ENCODE data around the gene CACUL1.

The CACUL1 gene

GRCh38 chr10:118669835-118670234 lies 84.9 kb downstream of the CACUL1 start:
- DNase-seq: no peak
- H3K4me3 ChIP-seq (ENCODE audit: low read depth, low read length): no peak overlapping the region
- H3K18ac ChIP-seq (ENCODE audit: low read length): no peak overlapping the region
- WGBS (ENCODE audit: extremely low coverage, insufficient coverage, insufficient read length): no CpG with 5 or more reads among the region's 3 CpGs
- no peak overlapping the region for H3K27ac ChIP-seq (ENCODE audit: low read depth, low read length)
- H2BK120ac ChIP-seq (ENCODE audit: insufficient read depth, low read length, poor library complexity): no peak overlapping the region
- H3K4me1 ChIP-seq (ENCODE audit: control insufficient read depth in 1 of 2, insufficient read depth in 2 of 2, low read length in 2 of 2): no peaks in the 10 kb centered on the region
- H3K23ac ChIP-seq (ENCODE audit: low read length): no peak overlapping the region
- peaks cover 1% of the 10 kb centered on the region for H3K79me2 ChIP-seq (ENCODE audit: control insufficient read depth, insufficient read depth, low read length, poor library complexity)
- no peaks in the 10 kb centered on the region for H3K79me1 ChIP-seq (ENCODE audit: low read length)
- H3K9ac ChIP-seq (ENCODE audit: low read length): no peak overlapping the region
- no peak overlapping the region for H2AFZ ChIP-seq (ENCODE audit: insufficient read depth, low read length, poor library complexity)
- H2AK5ac ChIP-seq (ENCODE audit: low read length): no peak overlapping the region
- no peak overlapping the region for H2BK12ac ChIP-seq (ENCODE audit: low read length)
- no peak overlapping the region for H4K12ac ChIP-seq (ENCODE audit: low read depth, low read length)
- H2BK5ac ChIP-seq (ENCODE audit: low read depth, low read length, poor library complexity): no peak overlapping the region
- peaks cover 5 to 18% of the 10 kb centered on the region in 2 experiments for H3K36me3 ChIP-seq (ENCODE audit: control insufficient read depth in 1 of 2, insufficient read depth in 2 of 2, low read length in 2 of 2)
- no peak overlapping the region for H4K8ac ChIP-seq (ENCODE audit: low read depth, low read length)
- H3K9me3 ChIP-seq (ENCODE audit: insufficient read depth, low read depth, low read length): no peaks in the 10 kb centered on the region
- H3K14ac ChIP-seq (ENCODE audit: low read length): no peak overlapping the region
- H3K4me2 ChIP-seq (ENCODE audit: low read length): no peak overlapping the region
- no peak overlapping the region for H4K91ac ChIP-seq (ENCODE audit: low read depth, low read length)
- no peaks in the 10 kb centered on the region for H3K27me3 ChIP-seq (ENCODE audit: insufficient read depth, low read length)
- H3K4ac ChIP-seq (ENCODE audit: low read depth, low read length): no peak overlapping the region

- Histone ChIP-seq H4K12ac (ENCODE audit: low read depth, low read length) (no peak overlapping the region), H4K8ac (ENCODE audit: low read depth, low read length) (no peak overlapping the region), H3K9ac (ENCODE audit: low read length) (no peak overlapping the region), H2BK5ac (ENCODE audit: low read depth, low read length, poor library complexity) (no peak overlapping the region), H2AK5ac (ENCODE audit: low read length) (no peak overlapping the region), H3K4ac (ENCODE audit: low read depth, low read length) (no peak overlapping the region), H3K9me3 (ENCODE audit: insufficient read depth, low read depth, low read length) (no peaks in the 10 kb centered on the region), H3K23ac (ENCODE audit: low read length) (no peak overlapping the region), H3K27me3 (ENCODE audit: insufficient read depth, low read length) (no peaks in the 10 kb centered on the region), H3K4me2 (ENCODE audit: low read length) (no peak overlapping the region), H3K18ac (ENCODE audit: low read length) (no peak overlapping the region), H3K4me3 (ENCODE audit: low read depth, low read length) (no peak overlapping the region), H3K79me1 (ENCODE audit: low read length) (no peaks in the 10 kb centered on the region), H4K91ac (ENCODE audit: low read depth, low read length) (no peak overlapping the region), H3K36me3 (ENCODE audit: control insufficient read depth in 1 of 2, insufficient read depth in 2 of 2, low read length in 2 of 2) (peaks cover 3 to 14% of the 10 kb centered on the region in 2 experiments), H3K27ac (ENCODE audit: low read depth, low read length) (no peak overlapping the region), H2BK12ac (ENCODE audit: low read length) (no peak overlapping the region), H2BK120ac (ENCODE audit: insufficient read depth, low read length, poor library complexity) (no peak overlapping the region), H3K4me1 (ENCODE audit: control insufficient read depth in 1 of 2, insufficient read depth in 2 of 2, low read length in 2 of 2) (no peaks in the 10 kb centered on the region), H3K79me2 (ENCODE audit: control insufficient read depth, insufficient read depth, low read length, poor library complexity) (peaks cover 1% of the 10 kb centered on the region), H3K14ac (ENCODE audit: low read length) (no peak overlapping the region), H2AFZ (ENCODE audit: insufficient read depth, low read length, poor library complexity) (no peak overlapping the region)
- no peak for DNase-seq
- no CpG with 5 or more reads among the region's 20 CpGs for WGBS (ENCODE audit: extremely low coverage, insufficient coverage, insufficient read length)
Observed at GRCh38 chr10:118669020-118669791, 85.6 kb downstream of the CACUL1 start.

DNA sequence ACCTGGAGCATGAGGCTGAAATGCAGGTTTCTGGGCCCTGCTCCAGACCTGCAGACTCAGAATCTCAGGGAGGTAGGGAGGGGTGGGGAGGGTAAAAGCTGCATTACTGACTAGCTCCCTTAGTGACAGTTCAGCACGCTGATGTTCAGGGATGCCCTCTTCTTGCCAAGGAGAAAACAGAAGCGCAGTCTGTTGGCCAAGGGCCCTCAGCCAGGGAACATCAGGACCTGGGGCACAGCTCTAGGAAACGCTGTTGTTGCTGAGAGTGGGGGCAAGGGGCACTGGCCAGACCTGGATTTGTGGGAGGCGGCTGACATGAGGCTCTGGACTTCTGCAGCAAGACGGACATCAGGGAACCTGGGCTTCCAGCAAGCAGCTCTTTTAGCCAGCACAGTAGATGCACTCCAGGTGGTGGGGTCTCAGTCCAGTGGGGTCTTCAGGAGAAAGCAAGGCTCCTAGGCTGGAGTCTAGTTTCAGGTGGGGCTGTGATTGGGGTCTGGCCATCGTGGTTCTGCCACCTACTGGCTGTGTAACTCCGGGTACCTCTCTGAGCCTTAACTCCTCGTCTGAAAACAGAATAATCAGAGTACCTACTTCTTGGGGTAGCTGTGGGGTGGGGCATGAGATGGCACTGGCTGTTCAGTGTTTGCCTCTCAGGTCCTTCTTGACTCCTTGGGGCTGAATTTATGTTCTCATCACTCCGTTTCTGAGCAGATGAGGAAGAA lies 86.4 kb downstream of the CACUL1 start:
- Histone ChIP-seq H3K4me2 (ENCODE audit: low read length) (no peak overlapping the region), H3K27ac (ENCODE audit: low read depth, low read length) (no peak overlapping the region), H3K9me3 (ENCODE audit: insufficient read depth, low read depth, low read length) (no peaks in the 10 kb centered on the region), H3K4me3 (ENCODE audit: low read depth, low read length) (no peak overlapping the region), H4K12ac (ENCODE audit: low read depth, low read length) (no peak overlapping the region), H2AFZ (ENCODE audit: insufficient read depth, low read length, poor library complexity) (no peak overlapping the region), H3K14ac (ENCODE audit: low read length) (no peak overlapping the region), H2BK5ac (ENCODE audit: low read depth, low read length, poor library complexity) (no peak overlapping the region), H3K27me3 (ENCODE audit: insufficient read depth, low read length) (no peaks in the 10 kb centered on the region), H3K79me1 (ENCODE audit: low read length) (no peaks in the 10 kb centered on the region), H2BK120ac (ENCODE audit: insufficient read depth, low read length, poor library complexity) (no peak overlapping the region), H4K91ac (ENCODE audit: low read depth, low read length) (no peak overlapping the region), H3K18ac (ENCODE audit: low read length) (no peak overlapping the region), H3K79me2 (ENCODE audit: control insufficient read depth, insufficient read depth, low read length, poor library complexity) (peaks cover 1% of the 10 kb centered on the region), H2AK5ac (ENCODE audit: low read length) (no peak overlapping the region), H4K8ac (ENCODE audit: low read depth, low read length) (no peak overlapping the region), H3K36me3 (ENCODE audit: control insufficient read depth in 1 of 2, insufficient read depth in 2 of 2, low read length in 2 of 2) (peaks cover 3 to 8% of the 10 kb centered on the region in 2 experiments), H3K4me1 (ENCODE audit: control insufficient read depth in 1 of 2, insufficient read depth in 2 of 2, low read length in 2 of 2) (no peaks in the 10 kb centered on the region), H3K4ac (ENCODE audit: low read depth, low read length) (no peak overlapping the region), H2BK12ac (ENCODE audit: low read length) (no peak overlapping the region), H3K9ac (ENCODE audit: low read length) (no peak overlapping the region), H3K23ac (ENCODE audit: low read length) (no peak overlapping the region)
- DNase-seq: no peak
- no CpG with 5 or more reads among the region's 9 CpGs for WGBS (ENCODE audit: extremely low coverage, insufficient coverage, insufficient read length)

DNA sequence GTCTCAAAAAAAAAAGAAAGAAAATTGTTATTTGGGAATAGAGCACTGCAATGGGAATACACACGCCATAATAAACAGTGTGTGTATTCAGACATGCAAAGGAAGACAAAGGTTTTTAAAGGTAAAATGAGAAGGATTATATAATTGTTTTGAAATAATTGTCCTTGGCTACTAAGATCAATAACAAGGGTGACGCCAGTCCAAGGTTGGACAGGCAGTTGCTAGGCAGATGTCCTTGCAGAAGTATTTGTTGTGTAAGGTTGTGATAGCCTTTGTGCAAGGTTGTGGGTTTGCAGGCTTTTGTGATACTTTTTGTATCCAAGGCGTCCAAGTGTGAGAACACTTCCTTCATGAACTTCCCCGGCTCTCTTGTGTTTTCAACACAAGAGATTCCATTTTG lies 87.0 kb downstream of the CACUL1 start:
- Histone ChIP-seq H3K4me1 (ENCODE audit: control insufficient read depth in 1 of 2, insufficient read depth in 2 of 2, low read length in 2 of 2) (no peaks in the 10 kb centered on the region), H3K9me3 (ENCODE audit: insufficient read depth, low read depth, low read length) (no peaks in the 10 kb centered on the region), H3K9ac (ENCODE audit: low read length) (no peak overlapping the region), H4K91ac (ENCODE audit: low read depth, low read length) (no peak overlapping the region), H4K12ac (ENCODE audit: low read depth, low read length) (no peak overlapping the region), H3K79me1 (ENCODE audit: low read length) (no peaks in the 10 kb centered on the region), H3K4ac (ENCODE audit: low read depth, low read length) (no peak overlapping the region), H3K4me3 (ENCODE audit: low read depth, low read length) (no peak overlapping the region), H2AFZ (ENCODE audit: insufficient read depth, low read length, poor library complexity) (no peak overlapping the region), H2BK120ac (ENCODE audit: insufficient read depth, low read length, poor library complexity) (no peak overlapping the region), H2AK5ac (ENCODE audit: low read length) (no peak overlapping the region), H3K36me3 (ENCODE audit: control insufficient read depth in 1 of 2, insufficient read depth in 2 of 2, low read length in 2 of 2) (peaks cover under 1% of the 10 kb centered on the region in 2 experiments), H3K23ac (ENCODE audit: low read length) (no peak overlapping the region), H3K79me2 (ENCODE audit: control insufficient read depth, insufficient read depth, low read length, poor library complexity) (peaks cover 1% of the 10 kb centered on the region), H3K27me3 (ENCODE audit: insufficient read depth, low read length) (no peaks in the 10 kb centered on the region), H3K18ac (ENCODE audit: low read length) (no peak overlapping the region), H3K14ac (ENCODE audit: low read length) (no peak overlapping the region), H3K27ac (ENCODE audit: low read depth, low read length) (no peak overlapping the region), H2BK12ac (ENCODE audit: low read length) (no peak overlapping the region), H4K8ac (ENCODE audit: low read depth, low read length) (no peak overlapping the region), H2BK5ac (ENCODE audit: low read depth, low read length, poor library complexity) (no peak overlapping the region), H3K4me2 (ENCODE audit: low read length) (no peak overlapping the region)
- no CpG with 5 or more reads among the region's 4 CpGs for WGBS (ENCODE audit: extremely low coverage, insufficient coverage, insufficient read length)
- DNase-seq: no peak

Data from trophoblast cell (in vitro differentiated cells and primary cell).